ENCODE data around the gene WARS2.

Gene WARS2

DNA sequence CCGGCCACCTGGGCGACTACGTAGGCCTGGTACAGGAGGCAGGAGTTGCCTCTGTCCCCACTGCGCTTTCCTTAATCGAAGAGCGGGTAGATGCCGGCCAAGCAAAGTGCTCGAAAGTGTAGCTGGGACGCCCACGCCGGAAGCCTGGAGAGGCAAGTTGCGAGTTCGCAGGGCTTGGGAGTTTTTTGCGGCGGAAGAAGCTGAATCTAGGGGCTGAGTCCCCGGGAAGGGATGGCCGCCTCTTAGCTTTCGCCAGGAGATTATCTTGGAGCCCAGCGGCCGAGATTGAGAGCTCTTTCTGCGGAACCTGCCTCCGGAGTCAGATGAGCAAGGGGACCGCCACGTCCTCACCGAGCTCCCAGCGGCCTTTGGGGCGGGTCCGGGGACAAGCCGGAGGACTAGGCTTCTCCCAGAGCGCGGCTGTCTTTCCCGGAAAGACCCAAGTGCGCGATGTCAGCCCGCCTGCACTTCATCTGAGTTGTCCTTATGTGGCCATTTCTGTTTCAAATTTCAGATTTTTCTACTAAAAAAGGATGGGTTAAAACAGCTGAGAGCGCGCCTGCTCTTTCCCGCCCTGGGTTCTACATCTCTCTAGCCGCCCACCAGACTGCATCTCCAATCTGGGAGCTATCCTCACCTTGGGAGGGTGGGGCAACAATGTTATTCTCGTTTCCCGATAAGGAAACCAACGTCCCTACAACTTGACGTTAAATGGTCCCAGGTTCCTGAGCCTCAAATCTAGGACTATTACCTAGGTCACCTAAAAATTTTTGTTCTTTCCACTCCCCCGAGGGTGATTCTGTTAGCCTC lies 139.9 kb downstream of the WARS2 start:
- no peak for DNase-seq

DNA sequence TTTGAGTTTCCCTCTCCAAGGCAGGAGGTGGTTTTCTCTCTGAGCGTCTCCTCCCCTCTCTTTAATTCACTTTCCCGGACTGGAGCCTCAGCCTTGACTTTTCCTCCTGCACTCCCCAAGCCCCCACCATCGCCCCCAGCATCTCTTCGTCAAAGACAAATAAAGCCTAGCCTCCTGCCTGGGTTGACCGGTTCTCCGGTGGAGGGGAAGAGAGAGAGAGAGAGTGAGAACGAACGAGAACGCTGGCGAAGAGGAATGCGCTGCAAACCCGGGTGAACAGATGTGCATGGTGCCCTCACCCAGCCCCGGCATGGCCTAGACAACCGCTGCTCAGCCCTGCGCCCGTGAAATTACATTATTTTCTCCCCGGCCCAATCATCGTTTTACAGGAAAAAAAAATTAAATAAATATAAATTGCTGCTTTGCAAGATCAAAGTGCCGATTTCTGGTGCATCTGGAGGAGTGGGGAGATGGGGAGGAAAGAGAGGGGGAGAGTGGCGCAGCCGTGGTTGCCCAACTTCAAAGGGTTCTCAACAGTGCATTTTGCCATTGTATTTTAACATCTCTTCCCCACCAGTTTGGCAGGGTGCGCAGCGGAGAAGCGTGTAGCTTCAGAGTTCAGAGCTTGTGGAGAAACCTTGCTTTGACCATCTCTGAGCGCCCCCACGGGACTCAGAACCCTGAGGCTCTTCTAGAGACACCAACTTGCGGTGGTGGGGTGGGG lies 140.9 kb downstream of the WARS2 start:
- DNase-seq: no peak

DNA sequence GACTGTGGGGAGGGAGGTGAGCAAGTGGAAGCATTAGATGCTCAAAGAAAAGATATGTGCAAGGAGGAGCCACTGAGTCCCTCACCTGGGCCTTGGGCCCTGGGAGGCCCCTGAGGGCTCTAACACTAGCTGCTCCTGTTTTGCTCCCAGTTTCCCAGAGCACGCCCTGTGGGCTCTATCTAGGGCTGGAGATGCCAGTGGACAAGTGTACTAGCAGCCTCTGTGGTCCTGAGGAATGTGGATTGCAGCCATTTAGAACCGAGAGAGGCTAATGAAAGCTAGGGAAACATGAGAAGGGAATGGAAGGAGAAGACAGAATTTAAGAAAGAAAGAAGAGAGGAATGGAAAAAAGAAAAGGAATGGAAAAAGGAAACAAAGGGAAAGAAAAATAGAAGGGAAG lies 142.3 kb downstream of the WARS2 start:
- no peak for DNase-seq

DNA sequence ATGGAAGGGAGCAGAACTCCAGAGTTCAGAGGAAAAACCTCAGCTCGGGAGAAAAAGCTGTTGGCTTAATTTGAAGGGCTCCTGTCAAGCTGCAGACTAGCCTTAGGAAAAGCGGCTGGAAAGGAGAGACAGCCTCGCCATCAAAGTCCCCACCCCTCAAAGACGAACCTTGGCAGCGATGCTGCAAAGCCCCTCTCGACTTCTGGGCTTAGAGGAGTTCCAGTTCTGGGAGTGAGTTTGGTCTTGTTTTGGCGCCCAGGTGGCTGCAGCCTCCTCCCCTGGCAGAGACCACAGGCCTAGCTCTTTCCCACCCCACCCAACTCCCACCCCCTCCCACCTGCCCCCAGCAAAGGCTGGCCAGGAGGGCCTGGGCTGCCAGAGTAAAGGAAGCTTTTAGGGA lies 143.2 kb downstream of the WARS2 start:
- no peak for DNase-seq

DNA sequence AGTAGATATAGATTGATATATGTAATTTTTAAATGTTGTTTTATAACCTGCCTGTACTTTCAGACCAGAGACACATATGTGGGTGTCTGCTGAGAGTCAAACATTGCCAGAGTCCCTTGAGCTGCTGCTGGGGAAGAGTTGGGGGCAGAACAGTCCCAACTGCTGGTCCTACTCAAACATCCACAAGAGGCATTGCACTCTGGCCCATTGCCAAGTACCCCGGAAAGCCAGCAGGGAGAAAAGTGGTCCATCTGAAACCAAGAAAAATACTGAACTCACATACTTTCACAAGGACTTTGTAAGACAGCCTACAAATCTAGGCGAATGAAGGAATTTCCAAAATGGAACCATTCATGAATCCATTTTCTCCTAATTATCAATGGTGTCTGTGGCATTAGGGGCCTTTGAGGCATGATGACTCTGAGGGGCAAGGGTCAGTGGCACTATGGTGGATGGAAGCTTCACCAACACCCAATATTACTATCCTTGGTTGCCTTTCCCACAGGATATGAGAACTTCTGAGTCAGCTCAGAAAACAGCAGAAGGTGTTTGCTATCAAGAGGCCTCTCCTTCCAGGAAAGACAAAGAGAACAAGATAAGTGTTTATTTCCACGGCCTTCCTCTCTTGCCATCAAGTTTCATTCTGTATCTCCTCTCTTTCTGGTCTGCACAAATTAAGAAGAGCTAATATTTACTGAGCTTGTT lies 145.0 kb downstream of the WARS2 start:
- no peak for DNase-seq

DNA sequence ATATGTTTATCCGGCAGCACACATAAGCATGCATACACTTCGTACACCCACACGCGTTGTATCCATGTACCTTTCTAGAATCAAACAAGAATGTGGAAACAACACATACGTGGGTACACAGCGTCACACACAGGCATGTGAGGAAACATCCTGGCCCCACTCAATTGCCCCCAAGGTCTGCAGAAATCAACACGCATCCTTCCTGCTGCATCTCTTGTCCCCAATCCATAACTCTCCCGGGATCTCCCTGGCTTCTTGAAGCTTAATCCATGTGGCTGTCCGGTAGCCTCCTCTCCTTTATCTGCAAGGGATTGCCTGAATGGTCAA lies 146.8 kb downstream of the WARS2 start:
- no peak for DNase-seq

DNA sequence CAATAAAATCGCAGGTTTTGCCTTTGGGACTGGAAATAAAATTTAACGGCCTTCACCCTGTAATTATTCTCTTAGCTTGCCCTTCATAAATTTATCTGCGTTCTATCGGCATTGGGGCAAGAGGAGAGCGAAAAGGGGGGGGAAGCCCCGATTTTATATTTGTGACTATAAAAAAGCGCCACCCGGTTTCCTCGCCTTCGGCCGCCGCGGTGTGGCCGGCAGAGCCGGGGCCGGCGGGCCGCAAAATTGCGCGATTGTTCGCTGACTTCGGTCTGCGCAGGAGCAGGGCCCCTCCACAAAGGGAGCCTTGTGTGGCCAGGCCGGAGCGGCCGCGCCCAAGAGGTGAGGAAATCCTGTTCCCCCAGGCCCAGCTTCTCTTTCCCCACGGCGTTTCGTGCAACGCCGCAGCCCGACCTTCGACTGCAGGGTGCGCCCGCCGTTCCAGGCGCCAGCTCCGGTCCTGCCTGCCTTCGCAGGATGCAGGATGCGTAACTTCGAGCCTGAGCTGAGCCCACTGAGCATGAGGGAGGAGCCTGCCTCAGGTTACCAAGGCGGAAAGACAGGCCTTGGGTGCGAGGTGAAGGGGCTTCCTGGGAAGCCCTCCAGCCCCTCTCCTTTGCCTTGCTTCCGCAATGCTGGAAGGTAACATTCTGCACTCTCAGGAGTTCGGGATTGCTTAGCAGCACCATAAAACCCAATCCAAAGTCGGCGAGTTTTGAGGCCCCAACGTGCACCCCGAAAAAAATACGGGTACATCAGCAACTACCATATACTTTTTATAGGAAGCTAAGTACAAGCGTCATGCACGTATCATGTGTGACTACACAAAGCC lies 147.4 kb downstream of the WARS2 start:
- no peak for DNase-seq

DNA sequence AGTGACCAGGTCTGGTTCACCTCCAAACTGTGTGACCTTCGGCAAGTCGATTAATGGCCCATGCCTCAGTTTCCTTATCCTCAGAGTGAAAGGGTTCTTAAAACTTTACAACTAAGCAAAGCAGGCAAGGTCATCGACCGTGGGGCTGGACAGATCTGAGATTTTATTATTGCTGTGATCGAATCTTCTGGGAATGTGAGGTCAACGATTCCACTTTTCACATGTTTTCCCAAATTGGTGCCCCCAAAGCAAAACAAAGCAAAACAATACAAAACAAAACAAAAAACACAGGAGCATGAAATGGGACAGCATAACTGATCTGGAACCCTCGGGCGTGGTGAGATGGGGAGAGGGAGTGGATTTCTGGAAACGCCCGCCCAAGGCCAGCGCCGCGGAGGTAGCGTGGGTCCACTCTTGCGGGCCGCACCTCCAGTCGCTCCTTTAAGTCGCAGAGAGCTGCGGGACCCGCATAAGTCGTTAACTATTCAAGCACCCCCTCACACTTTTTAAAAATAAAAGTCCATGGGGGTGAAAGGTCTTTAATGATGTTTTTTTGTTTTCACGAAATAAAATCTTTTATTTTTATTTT lies 148.1 kb downstream of the WARS2 start:
- DNase-seq: no peak

DNA sequence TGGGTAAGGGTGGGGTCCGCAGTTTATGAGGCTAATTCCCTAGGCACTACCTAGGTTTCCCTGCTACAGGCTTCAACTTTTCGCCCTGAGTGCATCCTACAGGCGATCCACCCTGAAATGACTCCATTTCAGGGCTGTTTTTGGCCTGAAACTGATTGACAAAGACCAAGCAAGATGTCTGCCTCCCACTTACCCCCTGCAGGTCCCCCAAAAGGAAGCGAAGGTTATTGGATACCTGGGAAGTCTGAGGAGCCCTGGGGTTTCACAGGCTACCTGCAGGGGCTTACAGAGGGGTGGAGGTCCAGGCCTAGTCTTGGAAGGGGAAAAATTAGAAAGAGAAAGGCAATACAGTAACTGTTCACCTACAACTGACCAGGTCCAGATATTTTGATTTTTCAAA lies 149.0 kb downstream of the WARS2 start:
- no peak for DNase-seq

DNA sequence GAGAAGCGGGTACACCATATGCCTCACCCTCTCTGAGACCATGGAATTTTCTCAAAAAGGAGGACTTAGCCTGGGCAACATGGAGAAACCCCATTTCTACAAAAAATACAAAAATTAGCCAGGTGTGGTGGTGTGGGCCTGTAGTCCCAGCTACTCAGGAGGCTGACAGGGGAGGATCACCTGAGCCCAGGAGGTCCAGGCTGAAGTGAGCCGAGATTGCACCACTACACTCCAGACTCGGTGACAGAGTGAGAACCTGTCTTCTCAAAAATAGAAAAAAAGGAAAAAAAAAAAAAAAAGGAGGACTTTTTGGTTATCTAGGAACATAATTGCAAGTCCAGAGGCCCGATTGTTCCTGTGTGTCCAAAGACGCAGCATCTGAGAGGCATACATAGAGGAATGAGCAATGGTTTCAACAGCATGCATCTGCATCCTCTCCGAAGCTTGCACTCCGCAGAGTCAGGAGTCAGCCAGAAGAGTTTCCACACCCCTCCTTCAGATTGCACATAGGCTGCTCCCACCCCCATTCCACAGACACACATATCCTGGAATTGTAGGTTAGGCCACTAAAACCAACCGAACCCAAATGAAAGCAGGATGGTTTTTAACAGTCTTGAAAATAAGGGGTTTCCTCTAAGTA lies 149.8 kb downstream of the WARS2 start:
- DNase-seq: no peak

DNA sequence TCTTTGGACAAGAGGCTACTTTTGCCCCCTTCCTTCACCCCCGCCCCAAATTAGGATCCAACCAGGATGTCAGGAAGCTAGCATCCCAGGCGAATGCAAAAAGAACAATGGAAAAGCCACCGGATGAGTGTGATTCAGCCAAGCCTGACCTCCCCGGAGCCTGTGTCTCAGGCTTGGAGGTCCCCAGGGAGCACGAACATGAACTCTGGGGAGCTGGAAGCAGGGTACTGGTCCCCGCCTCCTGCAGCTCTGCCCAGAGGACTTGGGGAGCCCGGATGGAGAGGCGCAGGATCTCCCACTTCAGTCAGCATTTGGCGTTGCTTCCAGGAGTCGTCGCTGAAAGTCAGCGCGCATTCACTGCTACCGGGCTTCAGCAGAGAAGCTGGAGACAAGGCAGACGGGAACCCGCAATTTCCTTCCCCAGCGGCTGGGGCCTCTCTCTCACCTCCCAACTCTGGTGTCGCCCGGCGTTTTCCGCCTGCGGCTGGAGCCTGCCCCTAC lies 150.5 kb downstream of the WARS2 start:
- DNase-seq: no peak

DNA sequence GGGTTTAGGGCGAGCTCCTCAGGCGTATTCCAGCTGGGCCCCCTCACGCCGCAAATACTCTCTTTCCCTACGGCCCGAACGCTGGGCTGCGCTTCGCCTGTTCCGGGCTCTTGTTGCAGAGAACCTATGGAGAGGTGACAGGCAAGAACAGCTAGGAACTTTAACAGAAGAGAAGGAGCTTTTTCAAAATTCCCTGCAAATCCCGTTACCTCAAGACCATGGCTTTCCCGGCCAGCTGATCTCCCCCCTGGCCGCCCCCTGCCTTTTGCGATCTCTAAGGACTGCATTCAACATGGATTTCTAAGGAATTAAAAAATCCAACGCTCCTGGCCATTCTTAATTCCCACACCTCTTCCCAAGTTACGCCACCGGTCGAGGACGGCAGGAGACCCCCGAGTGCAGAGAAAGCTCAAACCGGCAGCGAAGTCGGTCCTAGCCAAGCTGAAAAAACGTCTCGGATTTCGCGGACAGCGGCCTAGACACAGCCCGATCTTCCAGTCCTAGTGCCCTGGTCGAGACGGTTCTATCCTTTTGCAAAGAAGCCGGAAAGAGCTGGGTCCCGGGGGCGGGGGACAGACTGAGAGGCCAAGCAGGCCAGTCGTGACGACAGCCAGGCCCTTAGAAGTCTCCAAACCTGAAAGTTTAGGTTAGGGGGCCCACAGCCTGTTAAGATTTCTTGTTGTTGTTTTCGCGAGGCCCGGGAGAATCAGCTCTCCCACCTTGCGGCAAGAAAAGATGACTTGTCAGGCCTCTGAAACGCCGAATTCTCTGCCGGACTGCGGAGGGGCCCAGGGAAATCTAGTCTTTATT lies 151.2 kb downstream of the WARS2 start:
- DNase-seq: no peak

DNA sequence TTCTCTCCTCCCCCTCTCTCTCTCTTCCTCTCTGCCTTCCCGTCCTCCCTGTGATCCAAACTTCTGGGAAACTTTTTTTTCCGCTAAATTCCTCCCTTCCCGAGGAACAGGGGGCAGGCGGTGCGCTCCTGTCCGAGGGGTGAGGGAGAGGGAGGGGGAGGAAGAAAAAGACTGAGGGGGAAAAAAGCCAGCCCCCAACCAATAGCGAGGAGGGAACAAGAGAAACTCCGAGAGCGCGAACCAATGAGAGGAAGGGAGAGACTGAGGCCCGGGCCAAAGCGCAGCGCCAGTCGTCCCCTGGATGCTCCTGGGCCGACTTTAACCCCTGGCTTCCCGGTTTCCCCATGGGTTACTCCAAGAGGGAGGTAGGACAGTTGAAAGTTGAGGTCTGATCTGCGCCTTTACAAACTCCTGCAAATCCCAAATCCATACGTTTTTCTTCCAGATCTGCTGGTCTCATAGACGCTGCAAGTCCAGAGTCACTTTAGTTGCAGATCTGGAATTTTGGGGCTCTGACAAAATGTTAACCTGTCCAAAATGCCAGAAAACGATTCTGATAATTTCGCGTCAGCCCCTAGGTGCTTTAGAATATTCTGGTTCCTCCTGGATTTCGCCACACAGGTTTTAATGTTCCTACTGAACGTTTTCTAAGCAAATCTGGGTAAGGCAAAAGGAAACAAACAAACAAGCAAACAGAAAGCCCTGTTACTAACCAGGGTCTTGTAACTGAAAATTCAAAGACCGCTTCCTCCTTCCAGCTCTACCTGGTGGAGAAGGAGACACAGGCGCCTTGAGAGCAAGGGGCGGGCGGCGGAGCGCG lies 152.1 kb downstream of the WARS2 start, which contains the start of gene TBX15:
TBX15 (minus strand) TSS at position 158 of the 820 bp plus-strand sequence. CDS start 548 bp downstream, outside the sequence.
- DNase-seq: no peak

DNA sequence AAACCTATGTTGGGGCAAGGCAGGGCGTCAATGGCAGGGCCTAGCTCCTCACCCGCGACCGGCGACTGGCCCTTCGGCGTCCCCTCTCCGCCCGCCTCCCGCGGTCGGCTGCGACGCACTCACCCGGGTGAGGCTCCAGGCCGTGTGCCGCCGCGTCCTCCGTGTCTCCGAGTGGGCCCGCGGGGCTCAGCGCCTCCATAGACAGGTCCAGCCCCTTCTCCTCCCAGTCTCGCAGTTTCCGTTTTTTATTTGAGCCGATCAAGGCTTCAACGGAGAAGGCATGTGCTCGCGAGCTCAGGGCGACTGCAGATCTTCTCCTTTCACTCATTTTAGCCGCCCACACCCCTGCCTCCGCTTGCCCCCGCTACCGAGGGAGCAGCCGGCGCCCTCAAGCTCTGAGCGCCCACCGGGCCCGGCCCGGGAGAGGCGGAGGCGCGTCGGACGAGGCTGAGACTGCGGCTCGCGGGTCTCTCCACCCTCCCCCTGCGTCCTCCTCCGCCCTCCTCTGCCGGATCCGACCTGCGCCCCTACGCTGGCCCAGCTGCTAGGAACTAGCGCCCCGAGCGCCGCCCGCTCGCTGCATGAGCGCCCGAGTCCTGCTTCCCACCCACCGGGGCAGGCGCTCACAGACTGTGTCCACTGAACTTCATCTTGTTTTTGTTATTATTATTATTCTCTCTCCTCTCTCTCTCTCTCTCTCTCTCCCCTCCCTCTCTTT lies 152.8 kb downstream of the WARS2 start:
- no peak for DNase-seq

DNA sequence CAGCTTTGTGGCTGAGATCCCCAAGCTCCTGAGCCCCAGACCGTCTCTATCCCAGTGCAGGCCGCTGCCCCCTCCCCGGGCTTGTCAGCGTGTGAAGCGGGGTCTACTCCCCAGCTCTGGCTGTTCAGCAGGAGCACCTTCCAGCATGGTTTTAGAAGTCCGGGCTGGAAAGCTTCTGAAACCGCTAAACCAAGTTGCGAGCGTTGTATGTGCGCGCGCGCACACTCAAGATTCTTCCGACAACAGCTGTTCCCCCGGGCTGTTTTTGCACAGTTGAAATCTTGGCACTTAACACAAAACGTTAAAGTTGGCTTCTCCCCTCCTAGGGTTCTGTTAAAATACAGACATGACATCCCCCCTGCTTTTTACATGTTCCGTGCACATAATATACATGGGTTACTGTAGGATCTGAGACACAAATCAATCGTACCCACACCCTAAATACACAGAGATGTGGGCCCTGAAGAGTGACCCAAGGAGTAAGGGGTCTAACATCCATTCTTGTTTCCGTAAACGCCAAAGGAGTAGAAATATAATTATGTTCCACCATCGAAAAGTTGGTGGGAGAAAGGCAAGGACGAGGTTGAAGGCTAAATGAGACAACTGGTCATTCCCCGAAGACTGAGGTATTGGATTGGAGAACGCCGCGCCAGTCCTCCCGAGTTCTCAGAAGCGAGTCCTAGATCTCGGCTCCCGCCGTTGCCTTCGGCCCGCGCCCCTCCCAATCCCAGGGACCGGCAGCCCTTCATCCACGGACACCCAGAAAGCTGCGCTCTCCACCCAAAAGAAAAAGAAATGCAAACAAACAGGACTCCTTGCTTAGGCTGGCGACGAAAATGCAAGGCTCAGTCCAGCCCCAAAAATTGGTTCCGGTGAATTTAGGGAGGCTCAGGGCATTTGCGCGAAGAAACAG lies 153.6 kb downstream of the WARS2 start:
- DNase-seq: no peak

Measured in nucleus accumbens (tissue), 56 donors.